Omental fat pad (tissue), 4 donors: ENCODE data around the gene MGAM2. TPM values are rescaled to one million over a fixed set of nuclear protein-coding genes. Genes with fewer than 3 reads are reported as not detected.

Experiments
- ATAC-seq: fragments of 150-250 bp; one replicate; pipeline ENCODE4 v1.9.1; 2016; ENCODE audit warnings: mild to moderate bottlenecking, moderate library complexity; ENCODE audit not compliant: low FRiP score
- DNase-seq: peaks from one replicate; pipeline ENCODE4 v3.0.0-alpha.2; 2019; ENCODE audit warnings: low spot score
- CTCF ChIP-seq, 3 donors: fragments of 450-650 bp; IDR thresholded peaks; one replicate each; pipeline ENCODE4 v1.5.1; 2016 to 2017; ENCODE audit warnings: antibody characterized with exemption in 3 of 3, mild to moderate bottlenecking in 3 of 3, moderate library complexity in 2 of 3
- total RNA-seq, 4 donors: library from RNA; depleted of rRNA; stranded (reverse); fragments of >200 nt; gene quantifications; one replicate each; pipeline ENCODE4 v1.1.0, GENCODE V29; 2016

MGAM2 gene
- total RNA-seq, 4 donors from 2014 or later: 0.19 to 1.9 (median 0.19) TPM; not detected in 1

- no peak for TF ChIP-seq CTCF (IDR thresholded peaks at IDR 0.05)
These were observed 117.1 kb downstream of the MGAM2 start for GRCh38 chr7:142228537-142229104.

GRCh38 chr7:142231716-142232115 lies 120.2 kb downstream of the MGAM2 start:
- TF ChIP-seq CTCF (IDR thresholded peaks at IDR 0.05): no peak
- no peak for DNase-seq
- ATAC-seq: no peak

More at GRCh38 chr7:142228537-142229104, 117.1 kb downstream of the MGAM2 start:
- ATAC-seq (no peak), DNase-seq (no peak)

GRCh38 chr7:142240546-142240945 lies 129.0 kb downstream of the MGAM2 start:
- no peak for ATAC-seq
- TF ChIP-seq CTCF (IDR thresholded peaks at IDR 0.05): no peak
- no peak for DNase-seq

- no peak for TF ChIP-seq CTCF (IDR thresholded peaks at IDR 0.05)
- DNase-seq: no peak
- ATAC-seq: no peak
These were observed 132.3 kb downstream of the MGAM2 start for GRCh38 chr7:142243823-142244222.

GRCh38 chr7:142248166-142249160 lies 136.9 kb downstream of the MGAM2 start:
- no peak for DNase-seq
- no peak for ATAC-seq
- no peak for TF ChIP-seq CTCF (IDR thresholded peaks at IDR 0.05)

- DNase-seq (no peak), ATAC-seq (no peak)
- no peak for TF ChIP-seq CTCF (IDR thresholded peaks at IDR 0.05)
These were observed 138.4 kb downstream of the MGAM2 start for GRCh38 chr7:142249918-142250317.
